ENCODE results near the gene CDIP1. TPM values are rescaled to one million over a fixed set of nuclear protein-coding genes. Genes with fewer than 3 reads are reported as not detected.
A peak's percentile ranks its signal among the peaks of the same experiment; 100 is the strongest.

The CDIP1 gene
- total RNA-seq, 3 donors from 2014 or later (not counting 1 experiment from before 2014, with no cell fraction given), result 35.2 to 49.2 (median 37.9) TPM

DNA sequence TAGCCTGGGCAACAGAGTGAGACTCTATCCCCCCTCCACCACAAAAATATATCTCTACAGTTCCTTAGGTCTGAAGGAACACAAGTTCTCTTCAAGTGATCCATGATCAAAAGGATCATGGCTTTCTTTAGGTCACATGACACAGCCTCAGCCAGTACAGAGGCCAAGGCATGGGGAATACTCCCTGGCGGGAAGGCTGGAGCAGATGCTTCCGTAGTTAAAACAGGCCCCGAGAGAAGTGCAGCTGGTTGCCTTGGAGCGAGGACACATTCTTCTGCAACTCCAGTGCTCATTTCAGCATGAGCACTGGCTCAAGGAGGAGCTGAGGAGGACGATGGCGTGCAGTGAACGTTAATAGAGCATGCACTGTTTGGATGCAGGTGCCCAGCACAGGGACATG, 13.5 kb downstream of the CDIP1 start:
- 95% methylated on average over 7 of the region's 7 CpGs for WGBS (ENCODE audit: insufficient coverage)

DNA sequence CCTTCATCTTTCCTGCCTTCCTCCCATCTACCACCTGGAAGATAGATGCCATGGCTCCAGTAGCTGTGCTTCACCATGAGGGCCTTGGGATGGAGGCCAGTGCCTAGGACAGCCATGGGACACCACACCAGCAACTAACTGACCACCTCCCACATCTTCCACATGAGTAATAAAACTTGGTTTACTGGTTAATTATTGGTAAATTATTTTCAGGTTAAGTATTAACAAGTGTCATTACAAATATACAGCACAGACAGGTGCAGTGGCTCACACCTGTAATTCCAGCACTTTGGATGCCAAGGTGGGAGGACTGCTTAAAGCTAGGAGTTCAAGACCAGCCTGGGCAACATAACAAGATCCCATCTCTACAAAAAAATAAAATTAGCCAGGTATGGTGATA, 14.0 kb downstream of the CDIP1 start:
- no peaks in the 10 kb centered on the region for H3K36me3 Mint-ChIP-seq
- intact Hi-C loops (cut with micrococcal nuclease), result no loop called here
- H3K9me3 ChIP-seq (ENCODE audit: control insufficient read depth, insufficient read depth, low read length), result no peaks in the 10 kb centered on the region
- H3K36me3 ChIP-seq (ENCODE audit: control insufficient read depth, insufficient read depth, low read length), result peaks cover 5% of the 10 kb centered on the region
- H3K4me3 ChIP-seq (ENCODE audit: low read length), result no peak overlapping the region
- H3K27ac Mint-ChIP-seq, result peak overlapping the region in 1 of 2 donors; percentile 12
- no peaks in the 10 kb centered on the region for H3K27me3 ChIP-seq (ENCODE audit: control insufficient read depth, insufficient read depth, low read length)
- peaks cover 25 to 40% of the 10 kb centered on the region in 2 donors for H3K4me1 Mint-ChIP-seq
- DNase-seq (no peak), ATAC-seq (no peak)
- H3K27ac ChIP-seq (ENCODE audit: low read length), result no peak overlapping the region
- TF ChIP-seq, protein P1, sequence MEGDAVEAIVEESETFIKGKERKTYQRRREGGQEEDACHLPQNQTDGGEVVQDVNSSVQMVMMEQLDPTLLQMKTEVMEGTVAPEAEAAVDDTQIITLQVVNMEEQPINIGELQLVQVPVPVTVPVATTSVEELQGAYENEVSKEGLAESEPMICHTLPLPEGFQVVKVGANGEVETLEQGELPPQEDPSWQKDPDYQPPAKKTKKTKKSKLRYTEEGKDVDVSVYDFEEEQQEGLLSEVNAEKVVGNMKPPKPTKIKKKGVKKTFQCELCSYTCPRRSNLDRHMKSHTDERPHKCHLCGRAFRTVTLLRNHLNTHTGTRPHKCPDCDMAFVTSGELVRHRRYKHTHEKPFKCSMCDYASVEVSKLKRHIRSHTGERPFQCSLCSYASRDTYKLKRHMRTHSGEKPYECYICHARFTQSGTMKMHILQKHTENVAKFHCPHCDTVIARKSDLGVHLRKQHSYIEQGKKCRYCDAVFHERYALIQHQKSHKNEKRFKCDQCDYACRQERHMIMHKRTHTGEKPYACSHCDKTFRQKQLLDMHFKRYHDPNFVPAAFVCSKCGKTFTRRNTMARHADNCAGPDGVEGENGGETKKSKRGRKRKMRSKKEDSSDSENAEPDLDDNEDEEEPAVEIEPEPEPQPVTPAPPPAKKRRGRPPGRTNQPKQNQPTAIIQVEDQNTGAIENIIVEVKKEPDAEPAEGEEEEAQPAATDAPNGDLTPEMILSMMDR (IDR thresholded peaks at IDR 0.05), result no peak
- no peak overlapping the region for H3K4me3 Mint-ChIP-seq
- no peaks in the 10 kb centered on the region for H3K9me3 Mint-ChIP-seq
- no peaks in the 10 kb centered on the region for H3K27me3 Mint-ChIP-seq (ENCODE audit: low read depth in 2 of 2)
- H3K4me1 ChIP-seq (ENCODE audit: control insufficient read depth, insufficient read depth, low read length), result peaks cover 18% of the 10 kb centered on the region

More for the DNA sequence above, 13.5 kb downstream of the CDIP1 start:
- DNase-seq (no peak), ATAC-seq (no peak)
- Histone ChIP-seq H3K36me3 (ENCODE audit: control insufficient read depth, insufficient read depth, low read length) (peaks cover 5% of the 10 kb centered on the region), H3K27me3 (ENCODE audit: control insufficient read depth, insufficient read depth, low read length) (no peaks in the 10 kb centered on the region), H3K4me1 (ENCODE audit: control insufficient read depth, insufficient read depth, low read length) (peaks cover 23% of the 10 kb centered on the region), H3K4me3 (ENCODE audit: low read length) (no peak overlapping the region), H3K9me3 (ENCODE audit: control insufficient read depth, insufficient read depth, low read length) (no peaks in the 10 kb centered on the region), H3K27ac (ENCODE audit: low read length) (no peak overlapping the region)
- H3K9me3 Mint-ChIP-seq, result no peaks in the 10 kb centered on the region
- H3K36me3 Mint-ChIP-seq, result no peaks in the 10 kb centered on the region
- intact Hi-C loops (cut with micrococcal nuclease), result loop anchor here (5.0 kb wide), 1 partner anchor 1403 kb away; no protein-coding TSS in a partner anchor
- H3K27ac Mint-ChIP-seq, result peak overlapping the region in 1 of 2 donors; percentile 43
- H3K4me1 Mint-ChIP-seq, result peaks cover 25 to 45% of the 10 kb centered on the region in 2 donors
- no peak overlapping the region for H3K4me3 Mint-ChIP-seq
- no peaks in the 10 kb centered on the region for H3K27me3 Mint-ChIP-seq (ENCODE audit: low read depth in 2 of 2)
- TF ChIP-seq, protein P1 (IDR thresholded peaks at IDR 0.05), result no peak

DNA sequence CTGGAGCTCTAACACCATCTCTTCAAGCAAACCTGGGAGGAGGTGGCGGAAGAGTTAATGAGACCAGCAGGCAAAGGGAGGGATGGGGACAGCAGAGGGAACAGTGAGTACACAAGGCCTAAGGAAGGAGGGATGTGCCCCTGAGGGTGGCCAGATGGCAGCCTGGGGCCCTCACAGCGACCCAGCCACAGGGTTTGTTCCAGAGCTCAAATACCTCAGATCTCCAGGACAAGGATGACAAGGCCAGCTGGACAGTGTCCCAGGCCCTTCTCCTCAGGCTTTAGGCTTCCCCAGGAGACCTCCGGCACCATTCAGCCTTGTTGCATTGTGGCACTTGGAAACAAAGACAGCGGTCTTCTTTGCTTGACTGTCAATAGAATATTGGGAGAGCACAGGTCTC, 14.9 kb downstream of the CDIP1 start:
- H3K9me3 ChIP-seq (ENCODE audit: control insufficient read depth, insufficient read depth, low read length), result no peaks in the 10 kb centered on the region
- Mint-ChIP-seq H3K36me3 (no peaks in the 10 kb centered on the region), H3K9me3 (no peaks in the 10 kb centered on the region), H3K27me3 (ENCODE audit: low read depth in 2 of 2) (no peaks in the 10 kb centered on the region), H3K27ac (peak overlapping the region in 1 of 2 donors; percentile 45), H3K4me1 (peaks cover 19 to 32% of the 10 kb centered on the region in 2 donors), H3K4me3 (no peak overlapping the region)
- H3K36me3 ChIP-seq (ENCODE audit: control insufficient read depth, insufficient read depth, low read length), result peaks cover 5% of the 10 kb centered on the region
- intact Hi-C loops (cut with micrococcal nuclease), result no loop called here
- H3K4me1 ChIP-seq (ENCODE audit: control insufficient read depth, insufficient read depth, low read length), result peaks cover 19% of the 10 kb centered on the region
- 95% methylated on average over 4 of the region's 4 CpGs for WGBS (ENCODE audit: insufficient coverage)
- no peak overlapping the region for H3K4me3 ChIP-seq (ENCODE audit: low read length)
- ATAC-seq, result no peak
- no peaks in the 10 kb centered on the region for H3K27me3 ChIP-seq (ENCODE audit: control insufficient read depth, insufficient read depth, low read length)
- no peak overlapping the region for H3K27ac ChIP-seq (ENCODE audit: low read length)
- TF ChIP-seq, protein P1 (IDR thresholded peaks at IDR 0.05), result no peak
- no peak for DNase-seq

DNA sequence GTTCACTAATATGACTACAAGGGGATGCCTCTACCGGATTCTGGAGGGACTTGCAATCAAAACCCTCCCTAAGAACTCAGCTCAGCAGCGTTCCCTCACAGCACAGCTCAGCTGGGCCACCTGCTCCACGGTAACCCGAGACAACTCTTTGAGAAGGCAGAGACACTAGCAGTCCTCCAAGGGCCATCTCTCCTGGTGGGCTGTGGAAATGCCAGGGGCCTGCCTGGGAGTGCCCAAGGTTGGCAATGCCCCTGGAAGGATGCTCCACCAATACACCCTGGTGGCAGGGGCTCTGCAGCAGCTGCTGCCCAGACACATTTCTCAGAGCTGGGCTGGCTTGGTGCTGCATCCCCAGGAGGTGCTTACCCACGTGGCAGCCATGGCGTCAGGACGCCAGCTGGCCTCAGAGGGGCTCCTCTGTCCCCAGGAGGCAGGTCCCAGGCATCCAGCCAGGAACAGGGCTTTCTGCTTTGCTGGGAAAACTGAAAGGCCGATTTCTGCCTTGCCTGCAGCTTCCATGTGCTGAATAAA, 16.5 kb downstream of the CDIP1 start:
- H3K4me1 Mint-ChIP-seq, result peaks cover 26 to 27% of the 10 kb centered on the region in 2 donors
- H3K27ac ChIP-seq (ENCODE audit: low read length), result no peak overlapping the region
- H3K27me3 ChIP-seq (ENCODE audit: control insufficient read depth, insufficient read depth, low read length), result no peaks in the 10 kb centered on the region
- no peak overlapping the region for H3K4me3 Mint-ChIP-seq
- TF ChIP-seq, protein P1 (IDR thresholded peaks at IDR 0.05), result no peak
- H3K9me3 Mint-ChIP-seq, result no peaks in the 10 kb centered on the region
- intact Hi-C loops (cut with micrococcal nuclease), result no loop called here
- no peaks in the 10 kb centered on the region for H3K9me3 ChIP-seq (ENCODE audit: control insufficient read depth, insufficient read depth, low read length)
- H3K4me3 ChIP-seq (ENCODE audit: low read length), result no peak overlapping the region
- peaks cover 5% of the 10 kb centered on the region for H3K36me3 ChIP-seq (ENCODE audit: control insufficient read depth, insufficient read depth, low read length)
- no peaks in the 10 kb centered on the region for H3K27me3 Mint-ChIP-seq (ENCODE audit: low read depth in 2 of 2)
- 84% methylated on average over 8 of the region's 8 CpGs for WGBS (ENCODE audit: insufficient coverage)
- peaks cover 27% of the 10 kb centered on the region for H3K4me1 ChIP-seq (ENCODE audit: control insufficient read depth, insufficient read depth, low read length)
- ATAC-seq, result no peak
- H3K27ac Mint-ChIP-seq, result no peak overlapping the region
- no peak for DNase-seq
- no peaks in the 10 kb centered on the region for H3K36me3 Mint-ChIP-seq
